Right renal cortex interstitium (tissue), 3 donors: ENCODE data around the gene PRKCQ. TPM values are rescaled to one million over a fixed set of nuclear protein-coding genes. Genes with fewer than 3 reads are reported as not detected.
"Not testable (repeated sequence)": the region's sequence is repeated elsewhere in the genome, so short reads cannot be mapped to it uniquely, and the experiment has no call there.

Source experiments
- DNase-seq, 3 donors: peaks; one replicate each; pipeline ENCODE4 v3.0.0-alpha.2; 2013; ENCODE audit warnings: low read depth in 3 of 3, low spot score in 2 of 3
- polyA plus RNA-seq, 3 donors: library from polyadenylated mRNA; unstranded; fragments of 120-200 nt; gene quantifications; one replicate each; pipeline ENCODE4 v1.2.1, GENCODE V29; 2013; ENCODE audit not compliant: insufficient read length in 3 of 3

PRKCQ gene
- polyA plus RNA-seq, 3 donors: 16.5 to 18.1 (median 17.6) TPM

DNA sequence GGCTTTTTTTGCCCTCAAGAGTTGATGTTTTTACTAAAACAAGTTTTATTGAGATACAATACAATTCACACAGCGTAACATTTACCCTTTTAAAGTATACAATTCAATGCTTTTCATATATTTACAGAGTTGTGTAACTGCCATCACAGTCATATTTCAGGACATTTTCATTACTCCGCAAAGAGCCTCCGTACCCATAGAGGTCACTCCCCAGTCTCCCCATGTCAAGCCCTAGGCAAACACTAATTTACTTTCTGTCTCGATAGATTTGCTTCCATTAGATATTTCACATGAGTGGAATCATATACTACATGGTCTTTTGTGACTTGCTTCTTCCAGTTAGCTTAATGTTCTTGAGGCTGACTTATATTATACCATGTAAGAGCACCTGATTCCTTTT, 183.8 kb downstream of the PRKCQ start:
- no peak for DNase-seq

GRCh38 chr10:6395606-6396005, 184.5 kb downstream of the PRKCQ start:
- no peak for DNase-seq

DNA sequence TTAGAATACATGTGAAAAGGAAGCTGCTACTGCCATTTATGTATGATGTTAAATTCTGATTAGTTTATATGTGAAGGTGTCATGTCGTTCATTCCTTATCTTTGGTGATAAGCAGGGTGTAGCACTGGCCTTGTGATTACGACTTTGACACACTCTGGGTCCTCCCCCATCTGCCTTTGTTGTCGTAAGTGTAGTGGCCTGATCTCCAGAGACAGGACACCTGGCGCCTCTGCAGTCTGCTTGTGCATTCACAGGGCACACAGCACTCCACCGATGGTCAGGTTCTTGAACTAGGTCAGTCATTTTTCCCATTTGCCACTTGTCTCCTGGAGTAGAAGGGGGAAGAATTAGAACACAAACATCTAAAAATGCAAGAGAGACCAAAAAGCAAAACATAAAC, 186.0 kb downstream of the PRKCQ start:
- DNase-seq: no peak

DNA sequence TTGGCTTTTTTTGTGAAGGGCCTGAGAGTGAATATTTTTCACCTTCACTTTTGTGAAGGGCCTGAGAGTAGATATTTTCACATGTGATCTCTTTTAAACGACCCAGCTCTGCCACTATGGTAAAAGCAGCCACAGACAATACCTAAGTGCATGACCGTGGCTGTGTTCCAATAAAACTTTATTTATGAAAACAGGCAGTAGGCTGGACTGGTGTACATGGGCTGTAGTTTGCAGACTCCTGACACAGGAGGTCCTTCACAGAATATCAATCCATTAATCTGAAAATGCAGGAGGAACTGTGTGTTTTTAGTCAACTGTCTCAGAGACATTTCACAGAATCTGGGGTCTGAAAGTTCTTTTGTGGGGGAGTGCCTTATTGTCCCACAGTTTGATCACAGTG, 186.9 kb downstream of the PRKCQ start:
- DNase-seq: no peak

GRCh38 chr10:6390213-6390845, 189.7 kb downstream of the PRKCQ start:
- no peak for DNase-seq

GRCh38 chr10:6388261-6388893, 191.7 kb downstream of the PRKCQ start:
- no peak for DNase-seq

GRCh38 chr10:6386960-6387359, 193.1 kb downstream of the PRKCQ start:
- DNase-seq: no peak

- no peak for DNase-seq
Observed at GRCh38 chr10:6386346-6386745, 193.7 kb downstream of the PRKCQ start.

- DNase-seq: no peak
Observed at GRCh38 chr10:6385665-6386064, 194.4 kb downstream of the PRKCQ start.

DNA sequence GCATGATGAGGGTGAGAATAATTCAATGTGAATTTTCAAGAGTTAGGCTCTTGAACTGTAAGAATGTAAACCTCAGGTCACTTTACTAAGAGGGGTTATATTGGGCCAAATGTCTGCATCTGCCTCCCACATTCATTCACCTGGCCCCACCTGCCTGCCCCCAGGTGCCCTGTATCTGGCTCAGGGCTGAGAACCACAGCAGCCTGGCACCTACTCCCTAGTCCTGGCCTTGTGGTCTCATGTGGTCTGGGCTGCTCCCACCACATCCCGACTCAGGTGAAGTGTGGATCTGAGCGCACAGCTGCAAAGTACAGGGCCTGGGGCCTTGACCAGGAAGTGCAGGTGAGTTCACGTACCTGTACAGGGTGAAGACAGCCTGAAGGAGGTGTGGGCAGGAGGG, 195.2 kb downstream of the PRKCQ start:
- DNase-seq: no peak

DNA sequence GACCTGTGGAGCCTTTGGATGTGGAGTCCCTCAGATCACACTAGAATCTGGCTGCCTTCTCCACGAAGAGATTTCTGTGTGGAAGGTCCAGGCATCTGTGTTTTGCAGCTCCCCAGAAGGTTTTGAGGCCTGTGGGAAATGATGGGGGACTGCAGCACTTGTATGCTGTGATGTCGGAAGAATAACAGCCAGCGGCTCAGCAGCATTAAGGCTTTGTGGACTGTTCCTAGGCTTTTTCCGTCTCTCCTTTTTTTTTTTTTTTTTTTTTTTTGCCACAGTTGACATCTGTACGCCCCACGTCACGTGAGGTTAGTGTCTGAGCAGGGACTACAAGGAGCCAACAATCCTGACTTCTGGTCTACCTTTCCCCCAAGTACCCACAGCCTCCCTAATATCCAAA, 196.0 kb downstream of the PRKCQ start:
- DNase-seq: no peak

DNA sequence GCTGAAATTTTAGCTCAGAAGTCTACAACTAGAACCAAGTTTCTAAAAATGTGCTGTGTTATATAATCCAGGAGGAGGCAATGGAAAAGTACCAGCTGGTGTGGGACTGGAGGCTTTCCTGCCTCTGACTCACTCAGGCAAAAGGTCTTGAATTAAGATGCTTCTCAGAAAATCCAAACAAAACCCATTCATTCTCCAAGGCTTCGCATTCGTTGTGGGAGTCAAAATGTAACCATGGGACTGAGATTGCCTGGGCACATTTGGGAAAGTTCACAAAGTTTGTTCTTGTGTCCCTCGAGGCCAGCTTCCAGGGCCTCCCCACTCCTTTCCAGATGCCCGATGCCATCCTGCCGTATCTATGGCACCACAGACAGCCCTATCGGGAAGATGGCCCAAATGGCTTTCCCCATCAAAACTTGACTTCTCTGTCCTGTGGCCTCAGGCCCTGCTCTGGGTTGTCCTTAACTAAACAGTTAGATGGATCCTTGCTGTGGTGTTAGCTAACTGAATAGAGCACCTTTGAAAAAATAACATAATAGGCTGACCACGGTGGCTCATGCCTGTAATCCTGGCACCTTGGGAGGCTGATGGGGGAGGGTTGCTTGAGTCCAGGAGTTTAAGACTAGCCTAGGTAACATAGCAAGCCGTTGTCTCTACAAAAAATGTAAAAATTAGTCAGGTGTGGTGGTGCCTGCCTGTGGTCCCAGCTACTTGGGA, 196.8 kb downstream of the PRKCQ start:
- no peak for DNase-seq

DNA sequence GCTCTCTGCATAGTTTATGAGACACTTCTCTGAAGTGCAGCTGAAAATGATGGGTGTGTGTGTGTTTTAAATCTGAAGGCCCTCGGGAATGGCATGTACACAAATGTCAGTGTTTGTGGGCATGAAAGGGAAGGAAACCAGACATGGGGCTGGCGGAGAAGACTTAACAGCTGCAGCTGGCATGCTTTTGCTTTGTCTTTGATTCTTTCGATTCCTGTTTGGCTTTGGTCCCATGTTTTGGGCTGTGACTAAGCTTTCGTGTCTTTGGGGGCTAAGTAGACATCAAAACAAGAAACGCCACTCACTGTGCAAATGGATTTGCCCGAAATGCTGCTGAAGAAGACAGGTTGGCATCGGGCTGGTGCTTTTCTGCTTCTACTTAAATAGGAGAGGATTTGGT, 198.0 kb downstream of the PRKCQ start:
- no peak for DNase-seq

DNA sequence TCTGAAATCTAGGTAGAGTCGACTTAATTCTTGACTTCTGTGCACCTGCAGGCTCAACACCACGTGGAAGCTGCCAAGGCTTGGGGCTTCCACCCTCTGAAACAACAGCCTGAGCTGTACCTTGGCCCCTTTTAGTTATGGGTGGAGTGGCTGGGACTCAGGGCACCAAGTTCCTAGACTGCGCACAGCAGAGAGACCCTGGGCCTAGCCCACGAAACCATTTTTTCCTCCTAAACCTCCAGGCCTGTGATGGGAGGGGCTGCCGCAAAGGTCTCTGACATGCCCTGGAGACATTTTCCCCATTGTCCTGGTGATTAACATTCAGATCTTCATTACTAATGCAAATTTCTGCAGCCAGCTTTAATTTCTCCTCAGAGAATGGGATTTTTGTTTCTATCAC, 199.6 kb downstream of the PRKCQ start:
- DNase-seq: not testable (repeated sequence)

DNA sequence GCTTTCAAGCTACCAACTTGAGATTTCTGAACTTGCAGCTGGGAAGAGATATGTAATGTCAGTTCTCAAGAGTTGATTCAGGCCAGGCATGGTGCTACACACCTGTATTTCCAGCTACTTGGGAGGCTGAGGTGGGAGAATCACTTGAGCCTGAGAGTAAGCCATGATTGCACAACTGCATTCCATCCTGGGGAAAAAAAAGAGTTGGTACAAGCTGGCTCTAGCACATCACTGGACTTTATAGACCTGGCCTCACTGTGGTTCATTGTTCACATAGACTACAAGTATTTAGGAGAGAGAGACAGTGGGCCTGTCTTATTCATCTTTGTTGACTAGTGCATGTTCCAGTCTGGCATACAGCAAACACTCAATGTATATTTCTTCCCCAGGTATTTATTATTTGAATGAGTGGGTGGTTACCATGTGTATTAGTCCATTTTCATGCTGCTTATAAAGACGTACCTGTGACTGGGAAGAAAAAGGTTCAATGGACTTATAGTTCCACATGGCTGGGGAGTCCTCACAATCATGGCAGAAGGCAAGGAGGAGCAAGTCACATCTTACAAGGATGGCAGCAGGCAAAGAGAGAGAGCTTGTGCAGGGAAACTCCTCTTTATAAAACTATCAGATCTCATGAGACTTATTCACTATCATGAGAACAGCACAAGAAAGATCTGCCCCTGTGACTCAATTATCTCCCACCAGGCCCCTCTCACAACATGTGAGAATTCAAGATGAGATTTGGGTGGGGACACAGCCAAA, 200.9 kb downstream of the PRKCQ start:
- DNase-seq: no peak
